Measurements from ENCODE around the gene OR2B2.
"Not testable (repeated sequence)": the region's sequence is repeated elsewhere in the genome, so short reads cannot be mapped to it uniquely, and the experiment has no call there.

Gene OR2B2

DNA sequence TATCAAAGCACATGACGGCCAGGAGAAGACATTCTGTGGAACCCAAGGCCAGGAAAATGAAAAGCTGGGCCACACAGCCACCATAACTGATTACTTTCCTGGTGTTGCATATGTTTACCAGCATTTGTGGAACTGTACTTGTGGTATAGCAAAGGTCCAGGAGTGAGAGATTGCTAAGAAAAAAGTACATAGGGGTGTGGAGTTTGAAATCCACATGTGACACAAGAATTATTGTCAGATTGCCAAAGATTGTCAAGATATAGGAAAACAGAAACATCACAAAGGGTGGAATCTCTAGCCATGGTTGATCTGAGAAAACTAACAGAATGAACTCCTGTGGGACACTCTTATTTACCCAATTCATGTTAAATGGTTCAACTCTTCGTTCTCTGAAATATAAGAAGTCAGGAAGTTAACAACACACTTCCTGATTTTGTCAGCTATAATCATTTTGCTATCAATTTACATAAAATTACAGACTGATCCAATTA lies at the start of gene OR2B2:
Gene OR2B2 (minus strand): TSS at position 441 of the 491 bp plus-strand sequence. CDS start 77 bp downstream, at position 364.
- intact Hi-C loops (cut with DNase I): no loop called here
- no peak for DNase-seq

DNA sequence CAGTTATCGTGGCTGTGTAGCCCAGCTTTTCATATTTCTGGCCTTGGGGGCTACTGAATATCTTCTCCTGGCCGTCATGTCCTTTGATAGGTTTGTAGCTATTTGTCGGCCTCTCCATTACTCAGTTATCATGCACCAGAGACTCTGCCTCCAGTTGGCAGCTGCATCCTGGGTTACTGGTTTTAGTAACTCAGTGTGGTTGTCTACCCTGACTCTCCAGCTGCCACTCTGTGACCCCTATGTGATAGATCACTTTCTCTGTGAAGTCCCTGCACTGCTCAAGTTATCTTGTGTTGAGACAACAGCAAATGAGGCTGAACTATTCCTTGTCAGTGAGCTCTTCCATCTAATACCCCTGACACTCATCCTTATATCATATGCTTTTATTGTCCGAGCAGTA lies 45.3 kb upstream of the OR2B2 start:
- intact Hi-C loops (cut with DNase I): no loop called here
- DNase-seq: no peak

DNA sequence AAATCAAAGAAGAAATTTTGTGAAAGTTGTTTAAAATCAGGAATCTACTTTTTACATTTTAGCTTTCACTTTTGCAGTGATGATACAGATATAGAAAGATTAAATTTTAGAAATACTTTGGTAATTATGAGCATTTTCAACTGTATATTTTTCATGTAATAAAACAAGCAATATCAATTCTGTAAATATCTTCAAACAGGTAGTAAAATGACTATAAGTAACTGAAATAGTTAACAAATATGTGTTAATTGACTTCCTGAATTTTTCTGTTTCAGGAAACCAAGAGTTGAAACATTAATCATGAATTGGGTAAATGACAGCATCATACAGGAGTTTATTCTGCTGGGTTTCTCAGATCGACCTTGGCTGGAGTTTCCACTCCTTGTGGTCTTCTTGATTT lies 44.7 kb upstream of the OR2B2 start, which contains the start of gene OR2B6:
Gene OR2B6 (plus strand): TSS at position 301 of the 400 bp plus-strand sequence. CDS start 0 bp downstream, at position 301.
- intact Hi-C loops (cut with DNase I): no loop called here
- no peak for DNase-seq

DNA sequence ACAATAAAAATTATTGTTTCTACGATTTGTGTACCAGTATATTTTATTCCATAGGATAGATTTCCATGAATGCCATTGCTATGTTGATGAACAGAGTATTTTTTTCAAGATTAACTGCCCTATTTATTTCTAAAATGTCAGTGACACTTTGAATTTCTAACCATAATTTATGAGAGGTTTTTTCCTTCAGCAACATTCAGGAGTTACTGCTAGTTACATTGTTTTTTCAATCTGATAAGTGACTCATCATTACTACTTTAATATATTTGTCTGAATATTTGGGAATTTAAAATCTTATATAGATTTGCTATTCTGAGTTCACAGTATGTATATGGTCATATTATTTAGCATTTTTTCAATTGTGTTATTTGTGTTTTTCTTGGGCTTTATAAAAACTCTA lies 38.8 kb upstream of the OR2B2 start:
- no peak for DNase-seq
- intact Hi-C loops (cut with DNase I): no loop called here

DNA sequence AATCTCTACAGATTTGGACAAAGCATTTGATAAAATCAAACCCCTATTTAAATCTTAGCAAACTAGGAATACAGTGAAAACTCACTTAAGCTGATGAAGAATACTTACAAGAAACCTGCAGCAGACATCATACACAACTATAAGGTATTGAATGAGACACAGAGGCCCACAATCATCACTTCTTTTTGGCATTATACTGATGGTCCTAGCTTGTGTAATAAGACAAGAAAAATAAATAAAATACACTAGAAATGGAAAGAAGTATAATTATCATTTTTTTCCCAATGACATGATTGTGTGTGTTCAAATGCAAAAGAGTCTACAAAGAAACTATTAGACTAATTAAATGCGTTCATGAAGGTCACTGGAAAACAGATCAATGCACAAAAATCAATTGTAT lies 36.0 kb upstream of the OR2B2 start:
- no peak for DNase-seq
- intact Hi-C loops (cut with DNase I): no loop called here

DNA sequence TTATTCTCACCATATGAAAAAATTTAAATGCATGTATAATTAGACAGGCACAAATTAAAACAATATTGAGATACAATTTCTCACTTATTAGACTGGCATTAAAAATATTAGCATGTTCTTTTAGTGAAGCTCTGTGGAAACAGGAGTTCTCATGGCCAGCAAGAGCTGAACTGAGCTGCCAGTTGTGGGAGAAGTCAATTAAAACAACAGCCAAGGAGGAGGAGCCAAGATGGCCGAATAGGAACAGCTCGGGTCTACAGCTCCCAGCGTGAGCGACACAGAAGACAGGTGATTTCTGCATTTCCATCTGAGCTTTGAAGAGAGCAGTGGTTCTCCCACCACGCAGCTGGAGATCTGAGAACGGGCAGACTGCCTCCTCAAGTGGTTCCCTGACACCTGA lies 30.9 kb upstream of the OR2B2 start:
- intact Hi-C loops (cut with DNase I); DNase-seq: not testable (repeated sequence)

DNA sequence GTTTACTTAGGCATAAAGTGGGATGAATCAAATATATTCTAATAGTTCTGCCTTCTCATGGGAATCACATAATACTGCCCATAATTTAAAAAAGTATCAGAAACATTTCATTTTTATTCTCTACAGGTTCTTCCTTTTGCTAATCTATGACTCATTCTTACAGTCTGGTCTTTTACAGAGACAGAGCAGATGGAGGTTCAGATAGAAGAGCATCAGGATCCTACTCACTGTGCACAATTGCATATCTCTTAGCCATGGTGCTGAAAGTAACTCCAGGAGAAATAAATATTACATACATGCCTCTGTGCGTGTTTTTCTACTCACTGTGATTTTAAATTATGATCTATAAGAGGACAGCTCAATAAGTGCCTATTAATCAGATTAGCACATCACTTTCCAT lies 28.6 kb upstream of the OR2B2 start:
- no peak for DNase-seq
- intact Hi-C loops (cut with DNase I): no loop called here

DNA sequence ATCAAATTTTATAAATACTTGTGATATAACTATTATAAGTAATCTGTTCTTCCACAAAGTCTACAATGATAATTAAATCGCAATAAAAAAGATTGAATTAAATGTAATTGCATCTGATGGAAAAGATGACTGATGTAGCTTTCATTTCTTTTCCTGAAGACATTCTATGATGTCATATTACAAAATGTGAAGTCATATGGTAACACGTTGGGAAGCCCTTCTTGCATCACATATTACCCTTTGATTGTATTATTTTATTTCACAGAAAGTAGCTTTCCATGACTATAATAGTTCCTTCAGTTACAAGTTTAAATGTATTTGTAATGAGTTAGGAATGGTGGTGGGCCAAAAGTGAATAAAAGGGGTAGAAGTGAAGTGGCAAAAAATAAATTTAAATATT lies 19.0 kb upstream of the OR2B2 start:
- intact Hi-C loops (cut with DNase I): no loop called here
- DNase-seq: no peak

DNA sequence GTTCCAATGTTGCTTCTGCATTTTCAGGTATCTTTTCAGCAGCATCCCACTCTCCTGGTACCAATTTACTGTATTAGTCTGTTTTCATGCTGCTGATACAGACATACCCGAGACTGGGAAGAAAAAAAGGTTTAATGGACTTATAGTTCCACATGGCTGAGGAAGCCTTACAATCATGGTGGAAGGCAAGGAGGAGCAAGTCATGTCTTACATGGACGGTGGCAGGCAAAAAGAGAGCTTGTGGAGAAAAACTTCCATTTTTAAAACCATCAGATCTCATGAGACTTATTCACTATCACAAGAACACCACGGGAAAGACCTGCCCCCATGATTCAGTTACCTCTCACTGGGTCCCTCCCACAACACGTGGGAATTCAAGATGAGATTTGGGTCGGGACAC lies 17.7 kb upstream of the OR2B2 start:
- intact Hi-C loops (cut with DNase I); DNase-seq: not testable (repeated sequence)

DNA sequence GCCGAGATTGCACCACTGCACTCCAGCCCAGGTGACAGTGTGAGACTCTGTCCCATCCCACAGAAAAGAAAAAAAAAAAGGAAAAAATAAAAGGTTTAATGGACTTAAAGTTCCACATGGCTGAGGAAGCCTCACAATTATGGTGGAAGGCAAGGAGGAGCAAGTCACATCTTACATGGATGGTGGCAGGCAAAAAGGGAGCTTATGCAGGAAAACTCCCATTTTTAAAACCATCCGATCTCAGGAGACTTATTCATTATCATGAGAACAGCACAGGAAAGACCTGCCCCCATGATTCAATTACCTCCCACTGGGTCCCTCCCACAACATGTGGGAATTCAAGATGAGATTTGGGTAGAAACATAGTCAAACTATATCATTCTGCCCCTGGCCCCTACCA lies 15.8 kb upstream of the OR2B2 start:
- intact Hi-C loops (cut with DNase I); DNase-seq: not testable (repeated sequence)

DNA sequence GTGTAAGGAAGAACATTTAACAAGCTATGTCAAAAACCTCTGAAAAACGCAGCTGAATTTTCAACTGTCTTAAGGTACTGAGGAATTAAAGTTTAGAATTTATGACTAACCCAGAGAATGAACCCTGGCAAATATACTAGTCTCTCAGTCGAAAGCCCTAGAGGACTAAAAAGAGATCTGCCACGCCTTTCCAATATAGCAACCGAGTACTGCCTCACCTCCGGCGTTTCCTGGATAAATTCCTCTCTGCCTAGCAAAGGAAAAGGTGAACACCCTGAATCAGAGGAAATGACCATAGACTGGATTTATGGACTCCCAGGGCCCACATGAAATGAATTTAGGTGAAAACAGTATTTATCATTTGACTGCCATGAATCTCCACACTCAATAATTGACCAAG lies 12.0 kb upstream of the OR2B2 start:
- intact Hi-C loops (cut with DNase I): no loop called here
- DNase-seq: no peak

DNA sequence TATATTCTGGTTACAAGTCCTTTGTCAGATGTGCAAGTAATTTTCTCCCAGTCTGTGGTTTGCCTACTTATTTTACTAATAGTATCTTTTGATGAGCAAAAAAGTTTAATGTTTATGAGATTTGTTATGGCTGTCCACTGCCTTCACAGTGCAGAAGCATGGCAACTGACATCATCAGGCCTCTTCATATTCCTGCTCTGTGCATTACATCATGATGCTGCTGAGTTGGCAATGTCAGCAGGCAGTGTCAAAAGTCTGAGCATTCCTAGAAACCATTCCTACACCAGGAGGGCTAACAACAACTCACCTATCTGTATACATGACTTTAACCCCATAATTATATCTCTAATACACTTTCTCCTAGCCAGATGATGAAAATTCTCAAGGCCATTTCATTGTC lies 10.8 kb upstream of the OR2B2 start:
- intact Hi-C loops (cut with DNase I): no loop called here
- DNase-seq: no peak

DNA sequence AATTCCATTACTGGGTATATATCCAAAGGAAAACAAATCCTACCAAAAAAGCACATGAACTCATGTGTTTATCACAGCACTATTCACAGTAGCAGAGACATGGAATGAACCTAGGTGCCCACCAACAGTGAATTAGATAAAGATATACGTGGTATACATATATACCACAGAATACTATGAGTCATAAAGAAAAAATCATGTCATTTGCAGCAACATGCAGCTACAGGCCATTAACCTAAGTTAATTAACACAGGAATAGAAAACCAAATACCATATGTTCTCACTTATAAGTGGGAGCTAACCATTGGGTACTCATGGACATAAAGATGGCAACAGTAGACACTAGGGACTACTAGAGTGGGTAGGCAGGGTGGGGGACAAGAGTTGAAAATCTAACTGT lies 4.2 kb downstream of the OR2B2 start:
- no peak for DNase-seq
- intact Hi-C loops (cut with DNase I): no loop called here

DNA sequence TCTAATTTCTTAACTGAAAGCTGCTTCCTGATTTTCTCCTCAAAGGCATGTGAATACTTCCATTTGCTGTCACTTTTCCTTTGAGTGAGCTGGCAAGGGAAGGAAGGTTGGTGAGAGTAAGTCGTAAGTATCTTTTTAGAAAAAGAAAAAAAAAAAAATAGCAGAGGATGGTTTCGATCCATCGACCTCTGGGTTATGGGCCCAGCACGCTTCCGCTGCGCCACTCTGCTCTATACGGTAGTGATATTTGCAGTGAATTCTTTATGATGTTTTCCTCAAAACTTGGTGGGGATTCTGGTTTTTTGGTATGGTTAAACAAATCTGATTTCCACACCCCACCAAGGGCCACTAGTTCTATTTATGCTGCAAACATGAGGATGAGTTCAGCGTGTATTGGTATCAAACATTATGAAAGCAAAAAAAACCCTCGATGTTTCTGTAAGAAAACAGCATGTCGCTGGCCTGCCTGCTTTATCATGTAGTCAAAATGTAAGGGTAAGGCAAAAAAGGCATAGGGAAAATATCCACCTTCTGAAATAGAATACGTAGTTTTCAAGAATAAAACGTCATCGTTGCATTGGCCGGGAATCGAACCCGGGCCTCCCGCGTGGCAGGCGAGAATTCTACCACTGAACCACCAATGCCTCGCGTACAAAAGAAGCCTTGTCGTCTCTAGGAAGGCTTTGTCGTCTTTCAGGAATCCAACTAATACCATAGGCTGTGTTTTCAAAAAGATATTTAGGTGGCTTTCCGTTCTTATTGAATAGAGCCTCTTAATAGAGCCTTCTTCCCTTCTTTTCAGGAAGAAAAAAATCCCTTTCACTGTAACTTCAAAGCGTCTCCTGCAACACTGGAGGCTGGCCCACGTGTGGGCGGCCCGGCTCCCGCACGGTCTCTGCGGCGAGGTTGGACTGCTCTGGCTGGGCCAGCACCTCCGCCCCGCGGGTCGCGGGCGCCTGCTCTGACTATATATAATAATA lies 9.6 kb downstream of the OR2B2 start:
- intact Hi-C loops (cut with DNase I): loop anchor here (5.0 kb wide), 1 partner anchor 725 kb away; no protein-coding TSS in a partner anchor
- peak; percentile 74 to 96 (median 85) for DNase-seq

DNA sequence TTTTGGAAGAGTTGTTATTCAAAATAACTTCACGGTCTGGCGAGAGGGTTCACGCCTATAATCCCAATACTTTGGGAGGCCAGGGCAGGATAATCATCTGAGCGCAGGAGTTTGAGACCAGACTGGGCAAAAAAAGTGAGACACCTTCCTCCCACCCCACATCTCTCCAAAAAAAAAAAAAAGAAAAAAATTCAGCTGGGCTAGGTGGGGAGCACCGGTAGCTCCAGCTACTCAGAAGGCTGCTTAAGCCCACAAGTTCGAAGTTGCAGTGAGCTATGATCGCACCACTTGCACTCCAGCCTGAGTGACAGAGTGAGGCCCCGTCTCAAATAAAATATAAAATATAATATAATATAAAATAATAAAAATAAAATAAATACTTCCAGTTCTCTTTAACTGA lies 10.4 kb downstream of the OR2B2 start:
- intact Hi-C loops (cut with DNase I): loop anchor here (5.0 kb wide), 1 partner anchor 724 kb away; no protein-coding TSS in a partner anchor
- no peak for DNase-seq

DNA sequence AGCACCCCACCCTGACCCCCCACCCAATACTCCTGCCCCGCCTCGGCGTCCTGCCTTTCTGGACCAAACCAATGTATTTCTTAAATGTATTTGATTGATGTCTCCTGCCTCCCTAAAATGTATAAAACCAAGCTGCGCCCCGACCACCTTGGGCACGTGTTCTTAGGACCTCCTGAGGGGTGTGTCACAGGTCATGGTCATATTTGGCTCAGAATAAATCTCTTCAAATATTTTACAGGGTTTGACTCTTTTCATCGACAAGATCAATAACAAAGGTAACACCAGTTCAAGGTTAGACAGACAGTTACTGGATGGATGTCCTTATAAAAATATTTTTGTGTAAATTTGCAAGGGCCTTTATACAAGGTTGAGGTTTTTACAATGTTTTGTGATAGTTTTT lies 12.0 kb downstream of the OR2B2 start:
- DNase-seq: not testable (repeated sequence)
- intact Hi-C loops (cut with DNase I): loop anchor here (5.0 kb wide), 1 partner anchor 723 kb away; no protein-coding TSS in a partner anchor

DNA sequence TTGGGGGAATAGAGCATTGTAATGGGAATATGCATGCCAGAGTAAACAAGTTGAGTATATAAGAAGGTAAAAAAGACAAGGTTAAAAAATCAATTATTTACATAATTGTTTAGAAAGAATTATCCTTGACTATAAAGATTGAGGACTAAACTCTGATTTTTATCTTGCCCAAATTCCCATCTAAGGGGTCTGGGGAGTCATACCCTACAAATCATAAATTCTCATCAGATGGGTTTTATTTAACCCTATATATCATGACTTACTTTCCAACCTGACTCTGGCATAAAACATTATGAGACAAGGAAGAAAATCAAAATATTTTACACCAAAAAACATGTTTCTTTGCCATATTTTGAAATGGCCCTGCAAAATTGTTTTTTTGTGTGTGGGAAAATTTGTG lies 12.7 kb downstream of the OR2B2 start:
- intact Hi-C loops (cut with DNase I): loop anchor here (5.0 to 10.0 kb wide), 2 partner anchors 147 to 385 kb away; no protein-coding TSS in a partner anchor
- no peak for DNase-seq

DNA sequence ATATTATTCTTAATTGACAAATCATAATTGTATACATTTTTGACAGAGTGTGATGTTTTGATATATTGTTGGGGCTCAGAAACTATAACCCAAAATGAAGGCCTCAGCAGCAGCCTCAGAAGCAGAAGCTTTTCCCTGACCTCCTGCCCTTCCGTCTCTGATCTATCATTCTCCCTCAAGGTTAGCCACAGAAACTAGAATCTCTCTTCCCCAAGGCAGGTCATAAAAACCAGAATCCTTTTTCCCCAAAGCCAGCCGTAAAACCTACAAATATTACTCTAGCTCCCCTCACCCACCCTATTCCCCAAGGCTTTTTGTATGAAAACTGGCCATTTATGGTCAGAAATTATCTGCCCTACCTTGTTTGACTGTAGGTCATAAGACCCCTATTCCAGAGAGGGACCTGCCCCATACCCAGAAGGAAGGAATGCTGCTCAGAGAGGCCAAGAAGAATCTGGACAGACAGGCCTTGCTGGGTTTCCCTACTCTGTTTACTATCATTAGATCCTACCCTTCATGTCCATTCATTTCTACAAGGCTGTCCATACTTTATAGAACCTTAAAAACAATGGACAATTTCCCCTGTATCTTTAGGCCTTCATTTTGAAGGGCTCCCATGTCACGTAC lies 14.5 kb downstream of the OR2B2 start:
- no peak for DNase-seq
- intact Hi-C loops (cut with DNase I): loop anchor here (5.0 to 10.0 kb wide), 2 partner anchors 145 to 383 kb away; no protein-coding TSS in a partner anchor

DNA sequence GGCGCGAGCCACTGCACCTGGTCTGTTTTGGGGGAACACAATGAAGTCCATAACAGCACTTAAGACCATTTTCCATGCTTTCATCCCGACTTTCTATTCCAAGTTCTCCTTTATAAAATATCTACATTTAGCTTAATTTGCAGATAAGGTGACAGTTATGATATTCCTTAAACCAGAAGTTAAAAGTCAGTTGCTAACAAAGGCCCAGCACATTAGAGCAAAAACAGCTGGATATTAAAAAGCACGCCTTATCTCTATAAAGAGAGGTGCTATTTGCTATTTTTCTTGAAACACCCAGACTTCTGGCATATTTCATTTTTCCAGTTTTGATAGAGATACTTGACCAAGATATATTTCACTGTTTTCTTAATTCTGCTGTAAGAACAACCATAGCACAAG lies 15.8 kb downstream of the OR2B2 start:
- intact Hi-C loops (cut with DNase I): loop anchor here (5.0 to 10.0 kb wide), 2 partner anchors 144 to 382 kb away; no protein-coding TSS in a partner anchor
- no peak for DNase-seq

DNA sequence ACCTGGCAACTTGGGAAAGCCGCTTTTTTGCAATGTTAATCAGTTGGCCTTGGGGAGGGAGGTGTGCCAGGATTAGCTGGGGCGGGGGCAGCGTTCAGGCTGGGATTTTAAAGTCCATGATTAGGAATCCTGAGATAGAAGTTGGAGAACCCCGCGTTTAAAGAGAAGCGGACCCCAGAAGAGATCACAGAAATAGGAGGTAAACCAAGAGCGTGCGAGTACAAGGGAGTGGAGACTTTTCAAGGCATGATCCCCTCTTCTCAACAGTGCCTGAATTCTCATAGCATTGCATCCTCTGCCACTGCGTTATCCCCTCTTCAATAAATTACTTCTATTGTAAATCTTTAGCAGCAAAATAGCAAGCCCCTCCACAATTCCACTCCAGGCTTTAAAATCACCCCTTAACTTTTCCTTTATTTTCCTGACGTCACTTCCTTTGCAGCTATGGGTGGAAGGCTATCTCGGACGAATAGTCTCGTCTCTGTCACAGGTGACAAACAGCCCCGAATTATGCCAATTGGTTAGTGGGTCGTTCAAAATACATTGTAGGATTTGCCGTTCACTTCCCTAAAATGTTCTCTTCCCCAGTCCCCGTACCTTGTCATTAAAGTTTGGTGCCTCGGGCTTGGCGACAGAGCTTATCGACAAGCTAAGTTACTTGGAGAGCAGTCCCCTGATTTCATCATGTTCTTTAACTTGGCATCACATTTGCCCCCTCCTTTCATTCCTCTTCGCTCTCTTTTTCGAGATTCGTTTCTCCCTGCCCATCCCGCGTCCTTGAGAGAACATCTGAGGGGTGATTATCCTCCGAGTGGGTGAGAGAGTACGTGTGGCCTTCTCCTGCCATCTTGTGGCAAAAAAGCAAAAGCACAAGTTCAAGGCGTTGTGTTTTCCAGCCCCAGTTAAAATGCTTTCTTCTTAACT lies 17.1 kb downstream of the OR2B2 start:
- peak in 6 of 10 donors; percentile 33 to 89 (median 45) for DNase-seq
- intact Hi-C loops (cut with DNase I): loop anchor here (1.0 to 10.0 kb wide), 5 partner anchors 76 to 708 kb away; no protein-coding TSS in a partner anchor

Data from posterior cingulate gyrus (tissue), 11 donors.